Right lobe of liver (tissue), 4 donors: Measurements from ENCODE around the gene BTBD19.

ENCODE experiments used
- POLR2A ChIP-seq: fragments of 450-650 bp; IDR thresholded peaks from one replicate; pipeline ENCODE4 v1.6.1; 2017; ENCODE audit warnings: antibody characterized with exemption, mild to moderate bottlenecking
- TF ChIP-seq, protein P1 (sequence below), 4 donors: fragments of 200-600 bp in 3 of 4; fragments of 450-650 bp in 1 of 4; IDR thresholded peaks; one replicate each; pipeline versions ENCODE4 v1.5.1 to v1.8.0; 2016 to 2022; ENCODE audit warnings: antibody characterized with exemption in 4 of 4, mild to moderate bottlenecking in 2 of 4
- donor health status: DM: no; HTN: no; CAD: no.
- donor health status: DM: no; HTN: no; CAD: no.
- donor health status: DM: no; HTN: yes; CAD: no.

DNA sequence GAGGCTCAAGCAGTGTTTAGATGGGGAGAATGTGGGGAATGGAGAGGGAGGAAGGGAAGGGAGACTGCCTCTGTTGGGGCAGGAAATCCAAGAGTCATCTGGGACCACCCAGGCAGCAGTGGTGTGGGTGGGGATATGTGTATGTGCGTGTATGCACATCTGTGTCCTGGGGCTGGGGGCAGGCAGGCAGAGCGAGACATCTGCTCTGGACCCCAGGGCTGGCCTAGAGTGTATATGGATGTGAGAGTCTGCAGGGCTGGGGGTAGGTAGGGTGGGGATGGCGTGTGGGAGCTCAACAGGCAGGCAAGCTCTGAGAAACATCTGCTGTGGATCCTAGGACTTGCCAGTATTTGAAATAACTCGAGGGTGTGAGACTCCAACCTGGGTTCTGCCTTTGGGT lies 31.3 kb downstream of the BTBD19 start:
- TF ChIP-seq POLR2A, result no peak
- TF ChIP-seq, protein P1, sequence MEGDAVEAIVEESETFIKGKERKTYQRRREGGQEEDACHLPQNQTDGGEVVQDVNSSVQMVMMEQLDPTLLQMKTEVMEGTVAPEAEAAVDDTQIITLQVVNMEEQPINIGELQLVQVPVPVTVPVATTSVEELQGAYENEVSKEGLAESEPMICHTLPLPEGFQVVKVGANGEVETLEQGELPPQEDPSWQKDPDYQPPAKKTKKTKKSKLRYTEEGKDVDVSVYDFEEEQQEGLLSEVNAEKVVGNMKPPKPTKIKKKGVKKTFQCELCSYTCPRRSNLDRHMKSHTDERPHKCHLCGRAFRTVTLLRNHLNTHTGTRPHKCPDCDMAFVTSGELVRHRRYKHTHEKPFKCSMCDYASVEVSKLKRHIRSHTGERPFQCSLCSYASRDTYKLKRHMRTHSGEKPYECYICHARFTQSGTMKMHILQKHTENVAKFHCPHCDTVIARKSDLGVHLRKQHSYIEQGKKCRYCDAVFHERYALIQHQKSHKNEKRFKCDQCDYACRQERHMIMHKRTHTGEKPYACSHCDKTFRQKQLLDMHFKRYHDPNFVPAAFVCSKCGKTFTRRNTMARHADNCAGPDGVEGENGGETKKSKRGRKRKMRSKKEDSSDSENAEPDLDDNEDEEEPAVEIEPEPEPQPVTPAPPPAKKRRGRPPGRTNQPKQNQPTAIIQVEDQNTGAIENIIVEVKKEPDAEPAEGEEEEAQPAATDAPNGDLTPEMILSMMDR (IDR thresholded peaks at IDR 0.05), result no peak
